ENCODE measurements around the gene ALK.

Gene ALK

DNA sequence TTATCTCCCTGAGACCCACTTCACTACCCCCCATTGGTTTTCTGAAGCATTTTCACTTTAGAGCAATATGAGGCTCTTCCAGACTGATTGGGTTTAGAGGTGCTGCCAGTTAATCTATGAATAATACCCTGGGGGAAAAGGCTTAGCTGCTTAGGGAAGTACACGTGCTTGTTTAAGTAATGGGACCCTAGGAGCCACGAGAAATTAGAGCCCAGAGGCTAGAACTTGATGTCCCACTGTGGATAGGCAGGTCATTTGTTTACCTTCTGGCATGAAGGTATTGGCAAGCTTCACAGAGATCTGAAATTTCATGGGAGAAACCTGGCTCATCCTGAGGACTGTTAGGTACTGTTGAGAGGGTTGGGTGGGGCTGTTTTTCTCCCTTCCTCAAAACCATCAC is 746.4 kb downstream of the ALK start:
- DNase-seq, result peak in 1 of 2 experiments; percentile 68

GRCh38 chr2:29166242-29167039 is 754.9 kb downstream of the ALK start:
- DNase-seq, result no peak

GRCh38 chr2:29165362-29166241 is 755.8 kb downstream of the ALK start:
- peak in 1 of 2 experiments; percentile 10 for DNase-seq

- DNase-seq, result no peak
These were observed 757.1 kb downstream of the ALK start for GRCh38 chr2:29164091-29164846.

- no peak for DNase-seq
These were observed 759.0 kb downstream of the ALK start for GRCh38 chr2:29162204-29162928.

DNA sequence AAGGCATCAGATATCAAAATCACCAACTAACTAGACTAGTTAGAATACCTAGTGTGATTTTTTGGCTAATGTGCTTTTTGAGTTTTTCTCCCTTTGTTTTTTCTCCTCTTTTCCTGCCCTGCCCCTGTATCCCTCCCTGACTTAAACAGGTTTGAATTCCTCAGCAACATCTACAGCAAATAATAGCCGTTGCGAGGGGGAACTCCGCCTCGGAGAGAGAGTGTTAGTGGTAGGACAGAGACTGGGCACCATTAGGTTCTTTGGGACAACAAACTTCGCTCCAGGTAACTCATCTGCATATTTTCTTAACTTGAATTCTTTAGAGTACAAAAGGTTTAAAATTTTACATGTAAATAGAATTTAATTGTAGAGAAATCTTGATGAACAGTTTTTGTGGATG is 761.2 kb downstream of the ALK start:
- DNase-seq, result no peak

DNA sequence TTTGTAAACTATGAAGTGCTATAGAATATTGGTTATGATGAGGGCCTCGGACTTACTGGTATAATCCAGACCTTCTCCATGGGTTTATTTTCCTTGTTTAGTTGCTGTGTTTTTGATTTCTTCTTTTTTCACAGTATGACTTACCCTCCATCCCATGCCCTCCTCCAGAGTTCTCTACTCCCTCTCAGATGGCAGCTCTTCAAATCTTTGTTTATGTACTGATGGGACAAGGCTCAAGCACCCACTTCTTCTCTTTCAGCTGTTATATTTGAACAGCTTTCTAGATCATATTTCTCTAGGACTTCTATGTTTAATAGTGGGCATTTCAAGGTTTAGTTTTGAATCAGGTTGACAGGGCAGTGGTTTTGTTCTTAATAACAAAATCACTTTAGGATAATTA is 762.3 kb downstream of the ALK start:
- peak in 1 of 2 experiments; percentile 7 for DNase-seq

DNA sequence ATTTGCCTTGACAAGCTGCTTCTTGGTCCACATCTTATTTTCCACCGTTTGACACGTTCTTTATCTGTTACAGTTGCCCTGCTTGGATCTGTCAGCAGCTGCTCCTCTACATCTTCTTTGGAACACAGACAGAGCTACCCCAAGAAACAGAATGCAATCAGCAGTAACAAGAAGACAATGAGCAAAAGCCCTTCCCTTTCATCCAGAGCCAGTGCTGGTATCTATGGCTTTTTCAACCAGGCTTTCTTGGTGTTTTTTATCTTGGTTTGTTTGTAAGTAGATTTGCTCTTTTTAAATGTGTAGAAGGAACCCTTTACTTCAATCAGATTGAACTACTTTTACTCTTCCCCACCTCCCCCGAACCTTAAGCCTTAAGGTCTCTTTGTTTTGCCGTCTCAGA is 764.3 kb downstream of the ALK start:
- DNase-seq, result no peak

DNA sequence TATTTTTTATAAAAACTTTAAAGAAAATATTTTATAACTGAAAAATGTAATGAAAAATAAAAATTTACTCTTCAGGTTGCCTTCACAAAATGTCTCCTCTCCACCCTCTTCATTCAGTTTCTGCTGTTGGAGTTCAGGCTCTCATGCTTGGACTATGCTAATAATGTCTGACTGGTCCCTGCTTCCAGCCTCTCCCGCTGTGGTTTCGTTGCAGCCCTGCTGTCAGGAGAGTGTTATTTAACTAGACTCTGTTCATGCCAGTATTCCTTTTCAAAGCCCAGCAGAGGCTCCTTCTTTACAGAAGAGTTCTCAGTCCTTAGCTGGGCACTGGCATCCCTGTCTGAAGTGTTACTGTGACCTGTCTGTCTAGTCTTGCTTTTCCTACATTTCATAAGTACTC is 765.8 kb downstream of the ALK start:
- DNase-seq, result no peak

DNA sequence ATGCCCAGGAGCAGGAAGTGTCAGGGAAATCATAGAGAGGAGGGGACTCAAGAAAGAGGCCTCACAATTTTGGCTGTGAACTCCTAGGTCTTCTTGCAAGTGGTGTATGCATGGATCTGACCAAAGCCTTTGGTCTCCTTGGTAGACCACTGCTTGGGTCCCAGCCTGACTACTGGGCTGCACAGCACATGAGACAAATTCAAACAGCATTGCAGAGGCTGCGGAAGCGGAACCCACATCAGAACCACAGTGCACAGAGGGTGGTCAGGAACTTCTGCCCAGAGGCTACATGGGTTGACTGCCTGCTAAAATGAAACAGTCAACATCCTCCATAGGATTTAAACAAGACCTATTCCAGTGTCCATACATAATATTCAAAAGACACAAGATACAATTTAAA is 766.8 kb downstream of the ALK start:
- DNase-seq, result no peak

- no peak for DNase-seq
These were observed 773.4 kb downstream of the ALK start for GRCh38 chr2:29147963-29148362.

GRCh38 chr2:29146197-29146596 is 775.2 kb downstream of the ALK start:
- DNase-seq, result no peak

GRCh38 chr2:29143657-29144056 is 777.7 kb downstream of the ALK start:
- DNase-seq, result no peak

Data from NCI-H524 (cell line).